IgD-negative memory B cell (primary cell): ENCODE results near the gene AURKAIP1. TPM values are rescaled to one million over a fixed set of nuclear protein-coding genes. Genes with fewer than 3 reads are reported as not detected.

Experiments used
- H3K27ac Mint-ChIP-seq, 3 donors: one replicate each; pipeline ENCODE4 v1.8.0; 2020 to 2022; ENCODE audit warnings: mild to moderate bottlenecking in 3 of 3, mixed read lengths in 3 of 3, moderate library complexity in 1 of 3
- H3K27me3 Mint-ChIP-seq: one replicate; pipeline ENCODE4 v1.8.0; 2021; ENCODE audit warnings: mixed read lengths
- H3K36me3 Mint-ChIP-seq: one replicate; pipeline ENCODE4 v1.8.0; 2020; ENCODE audit warnings: mild to moderate bottlenecking, mixed read lengths
- H3K4me1 Mint-ChIP-seq, 3 donors: one replicate each; pipeline ENCODE4 v1.8.0; 2020 to 2022; ENCODE audit warnings: mixed read lengths in 3 of 3, mild to moderate bottlenecking in 1 of 3
- H3K4me3 Mint-ChIP-seq, 4 donors: one replicate each; pipeline ENCODE4 v1.8.0; 2020 to 2022; ENCODE audit warnings: mild to moderate bottlenecking in 4 of 4, mixed read lengths in 4 of 4, moderate library complexity in 3 of 4
- H3K9me3 Mint-ChIP-seq, 3 donors: one replicate each; pipeline ENCODE4 v1.8.0; 2020 to 2021; ENCODE audit warnings: mixed read lengths in 3 of 3, mild to moderate bottlenecking in 1 of 3
- polyA plus RNA-seq: library from polyadenylated mRNA; unstranded; fragments of 300-500 nt; fragmentation: Illumina TruSeq; gene quantifications from one replicate; pipeline ENCODE4 v1.2.3, GENCODE V29; 2021

The AURKAIP1 gene
- polyA plus RNA-seq, 1 donor from 2014 or later = 177 TPM

DNA sequence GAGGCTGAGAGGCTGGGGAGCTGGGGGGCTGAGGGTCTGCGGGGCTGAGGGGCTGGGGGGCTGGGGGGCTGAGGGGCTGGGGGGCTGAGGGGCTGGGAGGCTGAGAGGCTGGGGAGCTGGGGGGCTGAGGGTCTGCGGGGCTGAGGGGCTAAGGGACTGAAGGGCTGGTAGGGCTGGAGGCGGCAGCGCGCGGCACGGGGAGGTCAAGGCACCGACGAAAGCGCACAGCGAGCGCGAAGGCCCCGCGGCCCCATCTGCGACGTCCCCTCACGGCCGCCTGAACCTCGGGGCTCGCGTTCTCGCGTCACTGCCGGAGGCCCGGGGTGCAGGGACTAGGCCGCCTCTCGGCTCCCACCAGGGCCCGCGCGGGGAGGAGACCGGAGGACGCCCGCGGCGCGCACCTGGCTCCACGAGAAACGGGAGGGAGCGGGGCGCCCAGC, 50.9 kb downstream of the AURKAIP1 start:
- peak overlapping the region in 1 of 3 donors; percentile 70 for H3K27ac Mint-ChIP-seq
- H3K9me3 Mint-ChIP-seq = no peaks in the 10 kb centered on the region
- no peaks in the 10 kb centered on the region for H3K27me3 Mint-ChIP-seq
- H3K4me1 Mint-ChIP-seq = peaks cover 0 to 16% (median 13%) of the 10 kb centered on the region in 3 donors
- peaks cover 3% of the 10 kb centered on the region for H3K36me3 Mint-ChIP-seq
- H3K4me3 Mint-ChIP-seq = peak overlapping the region; percentile 84 to 94 (median 88)

Other genes with a start within 250 kb of the AURKAIP1 start
- not detected for gene TTLL10, start 201.3 kb downstream of the AURKAIP1 start, polyA plus RNA-seq
- 3.5 TPM for gene TNFRSF18, start 168.6 kb downstream of the AURKAIP1 start, polyA plus RNA-seq
- gene TNFRSF4, start 161.1 kb downstream of the AURKAIP1 start, polyA plus RNA-seq = not detected
- gene SDF4, start 143.2 kb downstream of the AURKAIP1 start, polyA plus RNA-seq = 121 TPM
- gene B3GALT6, start 143.0 kb downstream of the AURKAIP1 start, polyA plus RNA-seq = 5.6 TPM
- 0.88 TPM for gene C1QTNF12, start 128.5 kb downstream of the AURKAIP1 start, polyA plus RNA-seq
- gene UBE2J2, start 101.4 kb downstream of the AURKAIP1 start, polyA plus RNA-seq = 74.3 TPM
- not detected for gene SCNN1D, start 94.8 kb downstream of the AURKAIP1 start, polyA plus RNA-seq
- 10.5 TPM for gene ACAP3, start 67.3 kb downstream of the AURKAIP1 start, polyA plus RNA-seq
- 21.0 TPM for gene PUSL1, start 66.6 kb downstream of the AURKAIP1 start, polyA plus RNA-seq
- gene INTS11, start 50.5 kb downstream of the AURKAIP1 start, polyA plus RNA-seq = 65.8 TPM
- gene CPTP, start 50.4 kb downstream of the AURKAIP1 start, polyA plus RNA-seq = 31.7 TPM
- gene TAS1R3, start 43.9 kb downstream of the AURKAIP1 start, polyA plus RNA-seq = 5.5 TPM
- 1.0 TPM for gene DVL1, start 25.8 kb downstream of the AURKAIP1 start, polyA plus RNA-seq
- not detected for gene MXRA8, start 16.7 kb downstream of the AURKAIP1 start, polyA plus RNA-seq
- gene CCNL2, start 24.1 kb upstream of the AURKAIP1 start, polyA plus RNA-seq = 39.8 TPM
- gene MRPL20, start 32.1 kb upstream of the AURKAIP1 start, polyA plus RNA-seq = 144 TPM
- gene ANKRD65, start 46.1 kb upstream of the AURKAIP1 start, polyA plus RNA-seq = not detected
- gene VWA1, start 60.5 kb upstream of the AURKAIP1 start, polyA plus RNA-seq = not detected
- 6.2 TPM for gene ATAD3C, start 74.5 kb upstream of the AURKAIP1 start, polyA plus RNA-seq
- 10.8 TPM for gene ATAD3B, start 96.6 kb upstream of the AURKAIP1 start, polyA plus RNA-seq
- gene ATAD3A, start 137.0 kb upstream of the AURKAIP1 start, polyA plus RNA-seq = 12.8 TPM
- gene TMEM240, start 165.4 kb upstream of the AURKAIP1 start, polyA plus RNA-seq = not detected
- 176 TPM for gene SSU72, start 199.7 kb upstream of the AURKAIP1 start, polyA plus RNA-seq
- gene FNDC10, start 224.9 kb upstream of the AURKAIP1 start, polyA plus RNA-seq = not detected
- 22.4 TPM for gene MIB2, start 240.3 kb upstream of the AURKAIP1 start, polyA plus RNA-seq